Liver (tissue), 9 donors: ENCODE results near the gene ADGRD1. TPM values are rescaled to one million over a fixed set of nuclear protein-coding genes. Genes with fewer than 3 reads are reported as not detected.
"Not testable (repeated sequence)": the region's sequence is repeated elsewhere in the genome, so short reads cannot be mapped to it uniquely, and the experiment has no call there.

ENCODE experiments used
- DNase-seq: peaks from one replicate; pipeline ENCODE4 v3.0.0-alpha.2; 2017; ENCODE audit warnings: low spot score
- H3K27ac ChIP-seq, 2 donors: one replicate each; pipeline ENCODE4 v1.7.0; 2013; ENCODE audit warnings: inconsistent platforms in 2 of 2, low read length in 2 of 2, control low read depth in 1 of 2, low read depth in 1 of 2, mild to moderate bottlenecking in 1 of 2
- H3K27me3 ChIP-seq, 4 donors: one replicate each; pipeline versions ENCODE4 v1.6.1 to v1.7.0; 2013; ENCODE audit warnings: low read length in 3 of 4, inconsistent platforms in 1 of 4, mild to moderate bottlenecking in 1 of 4, moderate library complexity in 1 of 4; ENCODE audit not compliant: control insufficient read depth in 4 of 4, insufficient read depth in 4 of 4
- H3K36me3 ChIP-seq, 4 donors: one replicate each; pipeline versions ENCODE4 v1.6.1 to v1.7.0; 2013; ENCODE audit warnings: low read length in 3 of 4, mild to moderate bottlenecking in 3 of 4, low read depth in 1 of 4, moderate library complexity in 1 of 4; ENCODE audit not compliant: control insufficient read depth in 4 of 4, insufficient read depth in 3 of 4
- H3K4me1 ChIP-seq, 4 donors: one replicate each; pipeline versions ENCODE4 v1.6.1 to v1.7.0; 2013; ENCODE audit warnings: low read length in 3 of 4, mild to moderate bottlenecking in 3 of 4, moderate library complexity in 1 of 4; ENCODE audit not compliant: control insufficient read depth in 4 of 4, insufficient read depth in 4 of 4
- H3K4me3 ChIP-seq, 3 donors: one replicate each; pipeline versions ENCODE4 v1.6.1 to v1.7.0; 2013; ENCODE audit warnings: low read length in 3 of 3, control low read depth in 1 of 3, low read depth in 1 of 3, mild to moderate bottlenecking in 1 of 3
- H3K9ac ChIP-seq, 2 donors: one replicate each; pipeline ENCODE4 v1.7.0; 2013; ENCODE audit warnings: low read length in 2 of 2, mild to moderate bottlenecking in 2 of 2, moderate library complexity in 2 of 2, control low read depth in 1 of 2, low read depth in 1 of 2
- H3K9me3 ChIP-seq, 4 donors: one replicate each; pipeline versions ENCODE4 v1.6.1 to v1.7.0; 2013; ENCODE audit warnings: low read length in 3 of 4; ENCODE audit not compliant: control insufficient read depth in 4 of 4
- ATF3 ChIP-seq: IDR thresholded peaks from 2 replicates; pipeline ENCODE4 v1.6.1; 2016; ENCODE audit warnings: antibody characterized with exemption
- CTCF ChIP-seq: fragments of 150-350 bp; IDR thresholded peaks from 2 replicates; pipeline ENCODE4 v1.5.1; 2017; ENCODE audit warnings: improper control_type of control experiment, low read depth, low read length; ENCODE audit not compliant: missing input control
- EGR1 ChIP-seq, 2 donors: IDR thresholded peaks; 2 replicates each; pipeline ENCODE4 v1.6.1; 2016 to 2018; ENCODE audit warnings: antibody characterized with exemption in 2 of 2, low read depth in 2 of 2
- FOXA1 ChIP-seq: IDR thresholded peaks from 2 replicates; pipeline ENCODE4 v1.6.1; 2016; ENCODE audit warnings: antibody characterized with exemption
- FOXA2 ChIP-seq: IDR thresholded peaks from 2 replicates; pipeline ENCODE4 v1.6.1; 2016; ENCODE audit warnings: antibody characterized with exemption
- GABPA ChIP-seq, 2 donors: IDR thresholded peaks in 1 of 2; conservative IDR thresholded peaks in 1 of 2; 2 replicates each; pipeline ENCODE4 v1.6.1; 2016; ENCODE audit warnings: antibody characterized with exemption in 2 of 2, mild to moderate bottlenecking in 1 of 2, moderate library complexity in 1 of 2
- HNF4A ChIP-seq, 2 donors: conservative IDR thresholded peaks; 2 replicates each; pipeline ENCODE4 v1.6.1; 2016; ENCODE audit warnings: antibody characterized with exemption in 2 of 2, mild to moderate bottlenecking in 2 of 2
- HNF4G ChIP-seq: IDR thresholded peaks from 2 replicates; pipeline ENCODE4 v1.6.1; 2016; ENCODE audit warnings: antibody characterized with exemption
- JUND ChIP-seq, 2 donors: IDR thresholded peaks; 2 replicates each; pipeline ENCODE4 v1.6.1; 2016; ENCODE audit warnings: antibody characterized with exemption in 2 of 2
- MAX ChIP-seq: IDR thresholded peaks from 2 replicates; pipeline ENCODE4 v1.6.1; 2016; ENCODE audit warnings: antibody characterized with exemption
- NR2F2 ChIP-seq: IDR thresholded peaks from 2 replicates; pipeline ENCODE4 v1.6.1; 2016; ENCODE audit warnings: antibody characterized with exemption
- RAD21 ChIP-seq, 2 donors: IDR thresholded peaks; 2 replicates each; pipeline ENCODE4 v1.6.1; 2016; ENCODE audit warnings: antibody characterized with exemption in 2 of 2, mild to moderate bottlenecking in 2 of 2
- RXRA ChIP-seq, 2 donors: IDR thresholded peaks; 2 replicates each; pipeline ENCODE4 v1.6.1; 2017 to 2018; ENCODE audit warnings: antibody characterized with exemption in 2 of 2, mild to moderate bottlenecking in 1 of 2
- SP1 ChIP-seq: IDR thresholded peaks from 2 replicates; pipeline ENCODE4 v1.6.1; 2018; ENCODE audit warnings: antibody characterized with exemption, mild to moderate bottlenecking
- TAF1 ChIP-seq: conservative IDR thresholded peaks from 2 replicates; pipeline ENCODE4 v1.6.1; 2016; ENCODE audit warnings: antibody characterized with exemption, mild to moderate bottlenecking
- YY1 ChIP-seq: IDR thresholded peaks from 2 replicates; pipeline ENCODE4 v1.6.1; 2016; ENCODE audit warnings: antibody characterized with exemption, mild to moderate bottlenecking
- WGBS: extraction: QIAGEN DNeasy Blood & Tissue Kit; methylation state at CpG from one replicate; pipeline ENCODE4 v1.1.7; 2013; 5-methylcytosine and 5-hydroxymethylcytosine counted together
- polyA plus RNA-seq, 2 donors: library from polyadenylated mRNA; stranded (reverse) in 1 of 2; unstranded in 1 of 2; fragments of 200-250 nt in 1 of 2; fragments of >200 nt in 1 of 2; fragmentation: Nextera tagmentation in 1 of 2; extraction: Ambion mirVana in 1 of 2; gene quantifications; one replicate each; pipeline versions ENCODE4 v1.2.1 to v1.2.3, GENCODE V29; 2013 to 2015
- total RNA-seq, 2 donors: library from RNA; depleted of rRNA; stranded (reverse); fragments of >200 nt; gene quantifications; one replicate each; pipeline ENCODE4 v1.2.3, GENCODE V29; 2014
- TF ChIP-seq, protein P1 (sequence below): IDR thresholded peaks from 2 replicates; pipeline ENCODE4 v1.6.1; 2016; ENCODE audit warnings: antibody characterized with exemption
- TF ChIP-seq, protein P2 (sequence below): IDR thresholded peaks from 2 replicates; pipeline ENCODE4 v1.6.1; 2016; ENCODE audit warnings: antibody characterized with exemption, mild to moderate bottlenecking
- donor health status: healthy.
- donor health status: healthy.
- donor health status: healthy.
- donor health status: healthy.
- donor health status: healthy.

Gene ADGRD1
- total and polyA plus RNA-seq, 4 donors = 2.7 to 7.1 (median 4.6) TPM

DNA sequence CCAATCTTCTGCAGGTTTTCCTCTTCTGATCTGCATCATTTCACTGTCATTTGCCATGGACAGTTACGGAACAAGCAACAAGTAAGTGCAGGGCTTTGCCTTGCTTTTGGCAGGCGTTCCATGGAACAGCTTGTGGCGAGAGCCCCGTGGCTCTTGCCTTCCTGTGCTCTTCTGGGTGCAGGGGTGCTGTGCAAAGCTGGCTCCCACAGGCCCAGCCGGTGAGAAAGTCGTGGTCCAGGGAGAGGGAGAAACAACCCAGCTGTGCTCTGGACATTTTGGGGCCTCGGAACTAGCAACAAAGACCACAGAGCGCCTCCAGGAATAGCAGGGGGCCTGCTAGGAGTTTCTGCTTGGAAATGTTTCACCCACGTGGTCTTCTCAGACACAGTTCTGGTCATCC is 164.7 kb downstream of the ADGRD1 start:
- Histone ChIP-seq H3K36me3 (no peaks in the 10 kb centered on the region), H3K4me3 (no peak overlapping the region), H3K9me3 (no peaks in the 10 kb centered on the region), H3K9ac (no peak overlapping the region), H3K27ac (no peak overlapping the region), H3K27me3 (no peaks in the 10 kb centered on the region), H3K4me1 (no peaks in the 10 kb centered on the region)
- DNase-seq = no peak
- TF ChIP-seq HNF4A (conservative IDR thresholded peaks at IDR 0.05) (no peak), CTCF (no peak), YY1 (no peak), MAX (no peak), JUND (IDR thresholded peaks at IDR 0.05) (no peak), HNF4G (no peak), TAF1 (no peak), EGR1 (IDR thresholded peaks at IDR 0.05; ENCODE audit: low read depth in 2 of 2) (no peak), FOXA2 (no peak), SP1 (no peak), NR2F2 (no peak), FOXA1 (no peak), RXRA (IDR thresholded peaks at IDR 0.05) (no peak), ATF3 (no peak), GABPA (IDR thresholded peaks at IDR 0.05 in 1 of 2, conservative IDR thresholded peaks at IDR 0.05 in 1 of 2) (no peak), RAD21 (IDR thresholded peaks at IDR 0.05) (no peak)
- TF ChIP-seq, protein P1, sequence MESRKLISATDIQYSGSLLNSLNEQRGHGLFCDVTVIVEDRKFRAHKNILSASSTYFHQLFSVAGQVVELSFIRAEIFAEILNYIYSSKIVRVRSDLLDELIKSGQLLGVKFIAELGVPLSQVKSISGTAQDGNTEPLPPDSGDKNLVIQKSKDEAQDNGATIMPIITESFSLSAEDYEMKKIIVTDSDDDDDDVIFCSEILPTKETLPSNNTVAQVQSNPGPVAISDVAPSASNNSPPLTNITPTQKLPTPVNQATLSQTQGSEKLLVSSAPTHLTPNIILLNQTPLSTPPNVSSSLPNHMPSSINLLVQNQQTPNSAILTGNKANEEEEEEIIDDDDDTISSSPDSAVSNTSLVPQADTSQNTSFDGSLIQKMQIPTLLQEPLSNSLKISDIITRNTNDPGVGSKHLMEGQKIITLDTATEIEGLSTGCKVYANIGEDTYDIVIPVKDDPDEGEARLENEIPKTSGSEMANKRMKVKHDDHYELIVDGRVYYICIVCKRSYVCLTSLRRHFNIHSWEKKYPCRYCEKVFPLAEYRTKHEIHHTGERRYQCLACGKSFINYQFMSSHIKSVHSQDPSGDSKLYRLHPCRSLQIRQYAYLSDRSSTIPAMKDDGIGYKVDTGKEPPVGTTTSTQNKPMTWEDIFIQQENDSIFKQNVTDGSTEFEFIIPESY = no peak
- TF ChIP-seq, protein P2, sequence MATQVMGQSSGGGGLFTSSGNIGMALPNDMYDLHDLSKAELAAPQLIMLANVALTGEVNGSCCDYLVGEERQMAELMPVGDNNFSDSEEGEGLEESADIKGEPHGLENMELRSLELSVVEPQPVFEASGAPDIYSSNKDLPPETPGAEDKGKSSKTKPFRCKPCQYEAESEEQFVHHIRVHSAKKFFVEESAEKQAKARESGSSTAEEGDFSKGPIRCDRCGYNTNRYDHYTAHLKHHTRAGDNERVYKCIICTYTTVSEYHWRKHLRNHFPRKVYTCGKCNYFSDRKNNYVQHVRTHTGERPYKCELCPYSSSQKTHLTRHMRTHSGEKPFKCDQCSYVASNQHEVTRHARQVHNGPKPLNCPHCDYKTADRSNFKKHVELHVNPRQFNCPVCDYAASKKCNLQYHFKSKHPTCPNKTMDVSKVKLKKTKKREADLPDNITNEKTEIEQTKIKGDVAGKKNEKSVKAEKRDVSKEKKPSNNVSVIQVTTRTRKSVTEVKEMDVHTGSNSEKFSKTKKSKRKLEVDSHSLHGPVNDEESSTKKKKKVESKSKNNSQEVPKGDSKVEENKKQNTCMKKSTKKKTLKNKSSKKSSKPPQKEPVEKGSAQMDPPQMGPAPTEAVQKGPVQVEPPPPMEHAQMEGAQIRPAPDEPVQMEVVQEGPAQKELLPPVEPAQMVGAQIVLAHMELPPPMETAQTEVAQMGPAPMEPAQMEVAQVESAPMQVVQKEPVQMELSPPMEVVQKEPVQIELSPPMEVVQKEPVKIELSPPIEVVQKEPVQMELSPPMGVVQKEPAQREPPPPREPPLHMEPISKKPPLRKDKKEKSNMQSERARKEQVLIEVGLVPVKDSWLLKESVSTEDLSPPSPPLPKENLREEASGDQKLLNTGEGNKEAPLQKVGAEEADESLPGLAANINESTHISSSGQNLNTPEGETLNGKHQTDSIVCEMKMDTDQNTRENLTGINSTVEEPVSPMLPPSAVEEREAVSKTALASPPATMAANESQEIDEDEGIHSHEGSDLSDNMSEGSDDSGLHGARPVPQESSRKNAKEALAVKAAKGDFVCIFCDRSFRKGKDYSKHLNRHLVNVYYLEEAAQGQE = no peak
- WGBS = 81% methylated on average over 9 of the region's 9 CpGs

DNA sequence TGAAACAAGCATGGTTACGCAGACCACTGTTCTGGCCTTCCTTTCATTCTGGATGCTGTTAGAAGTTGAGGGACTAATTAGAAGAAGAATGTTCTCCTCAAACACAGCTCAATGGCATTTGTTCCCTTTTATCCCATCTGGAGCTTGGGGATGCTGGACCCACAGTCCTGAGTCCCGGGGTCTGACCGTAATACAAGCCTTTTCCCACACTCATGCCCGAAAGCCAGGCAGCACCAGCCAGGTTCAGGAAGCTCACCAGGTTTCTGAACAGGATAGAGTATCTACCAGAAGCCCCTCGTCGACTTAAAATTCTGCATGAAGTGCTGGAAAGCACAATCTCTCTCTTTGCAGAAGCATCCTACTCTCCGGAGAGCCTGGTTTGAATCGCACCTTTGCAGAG is 165.6 kb downstream of the ADGRD1 start:
- not testable (repeated sequence) for H3K9ac ChIP-seq, DNase-seq, H3K36me3 ChIP-seq, H3K4me3 ChIP-seq, H3K27me3 ChIP-seq, H3K27ac ChIP-seq, H3K4me1 ChIP-seq, H3K9me3 ChIP-seq
- WGBS = 95% methylated on average over 8 of the region's 8 CpGs
